8988T (cell line): ENCODE measurements around the gene CLIP4.

Experiments used
- DNase-seq: peaks from one replicate; pipeline ENCODE4 v3.0.0; 2011

Gene CLIP4

DNA sequence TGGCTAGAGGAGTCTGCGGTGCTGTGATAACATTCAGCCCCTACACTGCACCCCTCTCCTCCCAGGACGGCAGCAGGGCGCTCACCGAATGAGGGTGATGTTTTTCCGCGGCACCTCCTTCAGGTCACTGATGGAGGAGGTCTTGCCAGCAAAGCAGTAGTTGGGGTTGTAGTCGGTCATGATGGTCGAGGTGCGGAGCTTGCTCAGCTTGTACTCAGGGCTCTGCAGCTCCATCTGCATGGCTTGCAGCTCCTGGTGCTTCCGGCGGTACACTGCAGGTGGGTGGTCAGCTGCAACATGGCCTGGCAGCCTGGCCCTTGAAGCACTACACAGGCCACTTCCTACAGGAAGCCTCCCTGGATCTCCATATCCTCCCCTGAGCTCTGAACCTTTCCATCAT is 108.0 kb downstream of the CLIP4 start:
- DNase-seq, result no peak

DNA sequence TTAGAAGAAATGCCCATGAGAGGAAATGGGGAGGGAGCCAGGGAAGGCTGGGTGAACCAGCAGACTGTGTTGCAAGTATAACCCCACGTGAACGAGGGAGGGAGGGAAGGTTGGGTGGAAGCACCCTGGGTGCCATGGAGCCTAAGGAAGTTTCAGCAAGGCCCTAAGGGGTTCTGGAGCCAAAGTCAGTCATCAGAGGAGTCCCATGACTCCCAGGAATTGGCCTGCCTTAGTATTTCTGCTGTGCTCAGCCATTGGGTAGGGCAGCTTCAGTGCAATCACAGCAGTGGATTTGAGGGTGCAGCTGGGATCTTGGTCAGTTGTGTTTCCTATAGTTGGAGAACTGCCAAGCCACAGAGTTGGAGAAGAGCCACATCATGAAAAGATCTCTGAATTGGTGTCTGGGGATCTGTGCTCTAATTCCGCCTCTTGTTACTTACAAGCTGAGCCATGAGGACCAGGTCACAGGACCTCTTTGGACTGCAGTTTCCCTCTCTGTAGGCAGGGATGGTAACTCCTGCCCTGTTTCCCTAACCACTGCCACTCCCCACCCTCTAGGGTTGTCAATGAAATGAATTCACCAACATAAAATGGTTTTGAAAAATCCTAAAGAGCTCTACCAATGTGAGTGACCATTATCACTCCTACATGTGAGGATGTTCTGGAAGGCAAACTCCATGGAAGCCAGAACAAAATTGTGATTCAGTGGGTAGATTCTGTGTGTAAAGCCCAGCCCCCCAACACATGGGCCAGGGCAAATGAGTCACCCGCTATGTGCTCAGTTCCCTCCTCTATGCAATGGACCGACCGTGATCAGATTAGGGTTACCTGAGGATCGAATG is 108.9 kb downstream of the CLIP4 start:
- DNase-seq, result no peak

DNA sequence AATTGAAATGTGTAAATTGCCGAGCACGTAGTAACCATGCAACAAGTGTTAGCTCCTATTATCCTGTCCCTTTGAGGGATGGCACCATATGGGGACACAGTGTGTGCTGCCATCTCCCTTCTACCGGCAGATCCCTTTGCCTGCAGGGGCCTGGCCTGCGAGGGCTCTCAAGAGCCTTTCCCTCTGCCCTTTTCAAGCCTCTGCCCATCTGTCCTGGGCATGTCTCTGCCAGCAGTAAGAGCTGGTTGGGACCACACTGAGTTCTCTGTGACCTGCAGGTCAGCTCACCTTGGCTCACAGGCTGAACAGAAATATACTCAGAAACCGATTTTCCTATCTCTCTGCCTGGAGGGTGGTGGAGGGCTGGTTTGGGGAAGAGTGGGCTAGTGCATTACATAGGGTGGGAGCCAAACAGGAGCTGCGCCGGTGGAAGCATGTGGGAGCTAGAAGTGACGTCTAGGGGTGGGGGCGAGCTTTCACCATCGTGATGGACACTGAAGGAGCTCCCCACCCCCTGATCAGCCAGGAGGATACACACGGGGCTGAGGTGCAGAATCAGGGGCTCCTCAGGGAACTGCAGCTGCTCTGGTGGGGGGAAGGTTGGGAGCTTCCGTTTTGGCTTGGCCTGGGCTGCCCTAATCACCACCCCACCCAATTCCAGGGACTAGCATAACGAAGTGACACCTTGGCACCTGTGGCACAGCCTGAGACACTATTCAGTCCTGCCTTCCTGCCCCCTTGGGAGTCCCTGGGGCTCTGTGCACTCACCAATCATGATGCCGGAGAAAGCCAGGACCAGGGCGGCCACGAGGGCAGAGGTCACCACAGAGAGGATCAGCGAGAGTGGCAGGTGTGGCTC is 109.7 kb downstream of the CLIP4 start:
- DNase-seq, result no peak

DNA sequence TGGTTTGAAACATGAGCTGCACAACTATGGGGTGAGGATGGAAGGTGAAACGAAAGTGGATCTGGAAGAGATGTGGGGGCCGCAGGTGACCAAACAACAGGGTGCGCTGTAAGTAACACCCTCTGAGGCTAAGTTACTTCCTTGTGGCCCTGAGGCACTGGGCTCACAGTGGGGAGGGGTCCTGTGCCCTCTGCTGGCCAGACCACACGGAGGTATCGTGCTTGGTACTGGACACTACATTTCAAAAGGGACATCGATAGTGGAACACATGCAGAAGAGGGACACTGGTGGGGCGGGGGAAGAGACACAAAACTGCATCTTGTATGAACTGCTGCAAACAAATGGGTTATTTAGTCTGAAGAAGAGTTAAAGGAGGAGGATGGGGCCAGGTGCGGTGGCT is 110.6 kb downstream of the CLIP4 start:
- no peak for DNase-seq

DNA sequence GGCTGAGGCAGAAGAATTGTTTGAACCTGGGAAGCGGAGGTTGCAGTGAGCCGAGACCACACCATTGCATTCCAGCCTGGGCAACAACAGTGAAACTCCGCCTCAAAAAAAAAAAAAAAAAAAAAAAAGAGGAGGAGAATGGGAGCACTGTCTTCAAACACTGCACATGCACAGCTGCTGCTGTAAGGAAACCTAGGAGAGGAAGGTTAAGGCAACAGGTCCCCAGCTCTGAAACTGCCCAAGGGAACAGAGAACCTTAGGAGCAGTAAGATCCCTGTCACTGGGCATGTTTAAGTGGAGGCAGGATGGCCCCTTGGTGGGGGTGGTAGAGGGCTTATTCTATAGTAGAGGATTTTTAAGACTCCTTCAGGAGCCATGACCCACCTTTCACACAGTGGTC is 111.2 kb downstream of the CLIP4 start:
- DNase-seq, result no peak

DNA sequence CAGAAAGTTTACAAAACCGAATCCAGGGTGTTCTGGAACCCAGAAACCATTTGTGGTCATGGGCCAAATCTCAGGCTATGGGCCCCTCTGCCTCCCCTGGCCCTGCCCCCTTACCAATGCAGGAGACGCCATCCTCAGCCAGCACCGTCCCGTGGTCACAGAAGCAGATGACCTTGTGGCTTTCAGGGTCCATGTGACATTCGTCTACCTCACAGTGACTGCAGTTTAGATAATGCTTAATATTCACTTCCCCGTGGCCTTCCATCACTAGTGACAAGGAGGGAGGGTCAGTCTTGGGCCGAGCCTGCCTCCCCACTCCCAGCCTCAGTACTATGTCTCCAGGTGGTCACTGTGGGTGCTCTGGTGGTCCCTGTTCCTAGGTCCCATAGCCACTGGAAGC is 111.6 kb downstream of the CLIP4 start:
- no peak for DNase-seq

DNA sequence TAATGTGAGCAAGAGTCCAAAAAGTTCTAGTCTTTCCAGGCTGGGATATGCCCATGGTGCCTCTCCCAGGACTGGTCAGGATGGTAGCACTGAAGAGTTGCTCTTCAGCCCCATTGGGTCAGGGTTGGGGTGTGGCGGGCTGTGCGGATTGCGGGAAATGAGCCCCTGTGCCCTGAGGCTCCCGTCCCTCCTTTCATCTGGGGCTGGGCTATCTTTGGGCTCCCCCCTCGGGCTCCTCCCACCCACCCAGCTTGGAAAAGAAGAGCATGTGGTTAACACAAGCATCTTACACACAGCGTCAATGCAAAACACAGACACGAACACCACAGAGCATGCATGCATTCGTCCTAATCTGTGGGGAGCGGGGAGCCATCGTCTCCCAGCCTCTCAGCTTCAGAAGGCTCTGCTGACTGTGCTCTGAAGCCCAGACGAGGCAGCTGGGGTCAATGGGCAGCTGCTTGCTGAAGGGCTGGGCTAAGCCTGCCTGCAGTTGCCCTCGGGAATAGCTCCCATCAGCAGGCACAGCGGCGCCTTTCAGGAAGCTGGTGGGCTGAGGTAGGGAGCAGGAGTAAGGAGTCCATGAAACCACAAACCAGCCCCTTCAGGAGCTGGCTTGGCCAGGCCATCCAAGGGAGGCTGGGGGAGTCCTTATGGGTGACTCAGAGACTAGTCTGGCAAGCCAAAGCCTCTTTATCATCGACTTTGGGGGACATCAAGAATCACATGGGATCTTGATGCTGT is 112.9 kb downstream of the CLIP4 start:
- no peak for DNase-seq

DNA sequence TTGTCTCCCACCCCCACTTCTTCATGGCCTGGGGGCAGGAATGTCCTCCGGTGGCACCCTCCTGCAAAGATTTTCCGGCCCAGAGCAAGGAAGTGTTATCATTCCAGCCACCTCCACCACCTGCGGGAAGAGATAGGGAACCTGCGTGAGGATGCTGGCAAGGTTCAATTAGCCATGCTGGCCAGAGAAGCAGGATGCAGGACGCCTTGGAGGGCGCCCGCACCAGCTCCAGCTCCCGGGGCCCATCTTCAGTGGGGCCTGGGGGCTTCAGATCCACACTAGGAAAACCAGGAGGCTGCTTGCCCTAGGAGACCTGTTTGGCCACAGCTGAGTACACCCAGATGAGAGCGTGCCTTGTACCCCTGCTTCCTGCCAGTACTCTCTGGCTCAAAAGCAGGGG is 113.7 kb downstream of the CLIP4 start:
- no peak for DNase-seq

DNA sequence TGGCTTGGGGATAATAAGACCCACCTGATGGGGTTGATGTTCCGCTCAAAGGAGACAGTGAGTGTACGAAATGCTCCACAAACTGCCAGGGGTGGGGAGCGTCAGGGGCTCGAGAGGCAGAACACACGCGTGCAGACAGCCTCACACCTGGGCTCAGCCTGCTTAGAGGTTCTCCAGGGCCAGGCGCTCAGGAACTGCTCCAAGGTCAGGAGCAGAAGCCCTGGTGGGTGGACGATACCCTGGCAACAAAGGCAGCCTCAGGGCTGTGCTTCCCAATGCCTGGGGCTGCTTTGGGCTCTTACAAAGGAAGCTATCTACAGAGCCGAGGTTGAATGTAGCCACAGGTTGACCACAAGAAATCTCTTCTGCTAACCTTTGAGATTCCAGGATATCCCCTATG is 114.4 kb downstream of the CLIP4 start:
- no peak for DNase-seq

DNA sequence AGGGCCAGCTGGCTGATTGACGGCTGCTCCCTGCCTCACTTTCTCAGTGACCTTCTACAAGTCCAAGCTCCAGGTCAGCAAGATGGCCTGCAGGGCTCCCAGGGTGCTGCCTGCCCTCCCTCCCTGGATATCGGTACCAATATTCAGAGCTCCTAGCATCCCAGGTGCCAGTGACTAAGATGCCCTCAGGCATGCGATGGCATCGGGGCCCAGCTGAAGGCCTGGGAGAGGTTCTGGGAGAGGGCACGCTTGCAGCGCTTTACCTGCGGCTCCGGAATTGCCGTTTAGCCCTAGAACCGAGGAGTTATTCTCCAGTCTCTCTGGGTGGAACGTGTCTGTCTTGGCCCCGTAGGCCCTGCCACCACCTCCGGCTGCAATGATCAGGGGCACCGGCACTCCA is 116.8 kb downstream of the CLIP4 start:
- no peak for DNase-seq

DNA sequence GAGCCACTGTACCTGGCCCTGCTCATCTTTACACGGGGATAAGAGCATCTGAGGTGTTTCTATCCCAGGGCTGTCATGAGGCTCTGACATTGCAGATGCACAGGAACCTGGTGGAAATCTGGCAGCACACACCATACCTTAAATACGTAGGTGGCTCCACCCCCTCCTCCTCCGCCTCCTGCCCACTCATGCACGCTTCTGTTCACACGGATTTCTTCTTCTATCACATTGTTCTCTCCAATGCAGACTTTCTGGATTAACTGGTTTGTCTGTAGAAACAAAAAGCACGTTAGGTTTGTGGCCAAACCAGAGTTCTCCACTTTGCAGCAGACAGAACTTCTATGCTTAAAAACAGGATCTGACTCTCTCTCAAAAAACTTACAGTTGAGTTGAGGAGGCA is 118.2 kb downstream of the CLIP4 start:
- no peak for DNase-seq

DNA sequence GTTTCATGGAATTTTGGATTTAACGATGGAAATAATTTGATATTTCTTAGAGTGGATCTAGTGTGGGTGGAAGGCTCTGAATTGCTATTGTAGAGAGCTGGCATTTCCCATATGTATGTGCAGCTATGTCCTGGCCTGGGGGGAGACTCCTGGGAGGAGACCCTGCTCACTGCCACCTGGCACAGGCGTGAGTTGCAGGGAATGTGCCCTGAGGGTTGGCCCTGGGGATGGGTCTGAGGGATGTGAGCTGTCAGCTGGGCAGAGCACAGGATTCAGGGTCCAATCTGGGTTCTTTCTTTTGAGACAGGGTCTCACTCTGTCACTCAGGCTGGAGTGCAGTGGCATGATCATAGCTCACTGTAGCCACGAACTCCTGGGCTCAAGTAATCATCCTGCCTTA is 120.2 kb downstream of the CLIP4 start:
- no peak for DNase-seq

DNA sequence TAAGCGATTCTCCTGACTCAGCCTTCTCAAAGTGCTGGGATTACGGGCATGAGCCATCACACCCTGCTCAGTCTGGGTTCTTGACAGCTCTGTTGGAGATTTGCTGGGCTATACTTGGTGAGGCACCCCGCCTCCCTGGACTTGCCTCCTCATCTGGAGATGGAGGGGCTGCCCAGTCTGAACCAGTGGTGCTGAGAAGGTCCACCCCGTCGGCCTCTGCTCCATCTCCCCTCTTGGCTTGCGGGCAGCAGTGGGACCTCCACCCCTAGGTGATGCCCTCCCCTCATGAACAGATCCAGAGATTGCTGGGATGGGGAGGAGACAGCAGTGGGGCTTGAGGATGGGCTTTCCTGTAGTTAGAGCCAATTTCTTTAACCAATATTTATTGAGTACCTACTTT is 120.9 kb downstream of the CLIP4 start:
- DNase-seq, result no peak

DNA sequence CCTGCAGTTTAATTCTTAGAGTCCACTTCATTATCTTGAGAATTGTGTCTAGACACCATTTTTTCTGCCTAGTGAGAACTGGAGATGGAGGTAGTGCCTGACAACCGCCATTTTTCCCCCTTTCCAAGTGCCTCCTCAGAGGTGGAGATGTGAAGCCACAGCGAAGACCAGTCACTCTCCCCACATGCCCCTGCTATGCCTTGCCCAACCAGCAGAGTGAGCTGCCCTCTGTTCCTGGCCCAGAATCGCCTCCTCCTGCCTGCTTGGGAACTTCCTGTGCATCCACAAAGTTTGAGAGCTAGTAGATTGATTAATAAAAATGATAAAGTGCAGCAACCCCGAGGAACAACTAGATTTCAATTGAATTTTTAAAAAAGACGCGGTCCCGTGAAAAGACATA is 123.3 kb downstream of the CLIP4 start:
- DNase-seq, result peak; percentile 85
